Smooth muscle cell (in vitro differentiated cells): ENCODE measurements around the gene AMZ1. TPM values are rescaled to one million over a fixed set of nuclear protein-coding genes. Genes with fewer than 3 reads are reported as not detected.

Experiments used
- DNase-seq: peaks from one replicate; lab custom pipeline; 2025; ENCODE audit not compliant: unreplicated experiment; lab: John Stamatoyannopoulos, UW
- H2AFZ ChIP-seq: fragments of 200-600 bp; sonication (generic); 2 replicates; pipeline ENCODE4 v1.6.0; 2016; ENCODE audit warnings: antibody characterized with exemption, low read depth, mild to moderate bottlenecking
- H3F3A ChIP-seq: fragments of 200-600 bp; sonication (generic); 2 replicates; pipeline ENCODE4 v1.6.0; 2017; ENCODE audit warnings: antibody characterized with exemption, low read depth
- H3K27ac ChIP-seq: fragments of 200-600 bp; sonication (generic); 2 replicates; pipeline ENCODE4 v1.5.1; 2016; ENCODE audit warnings: low read depth, mild to moderate bottlenecking
- H3K27me3 ChIP-seq: fragments of 200-600 bp; sonication (generic); 2 replicates; pipeline ENCODE4 v1.6.1; 2016; ENCODE audit warnings: low read depth, mild to moderate bottlenecking
- H3K36me3 ChIP-seq: fragments of 200-600 bp; sonication (generic); 2 replicates; pipeline ENCODE4 v1.5.1; 2016; ENCODE audit warnings: low read depth
- H3K4me1 ChIP-seq: fragments of 200-600 bp; sonication (generic); 2 replicates; pipeline ENCODE4 v1.5.1; 2016; ENCODE audit warnings: low read depth
- H3K4me2 ChIP-seq: fragments of 200-600 bp; sonication (generic); 2 replicates; pipeline ENCODE4 v1.6.0; 2016; ENCODE audit warnings: mild to moderate bottlenecking
- H3K4me3 ChIP-seq: fragments of 200-600 bp; sonication (generic); 2 replicates; pipeline ENCODE4 v1.5.1; 2016; ENCODE audit warnings: mild to moderate bottlenecking
- H3K79me2 ChIP-seq: fragments of 200-600 bp; sonication (generic); 2 replicates; pipeline ENCODE4 v1.6.0; 2016; ENCODE audit warnings: low read depth, mild to moderate bottlenecking
- H3K9ac ChIP-seq: fragments of 200-600 bp; sonication (generic); 2 replicates; pipeline ENCODE4 v1.6.0; 2016; ENCODE audit warnings: low read depth
- H3K9me3 ChIP-seq: fragments of 200-600 bp; sonication (generic); replicated peaks from 2 replicates; pipeline ENCODE4 v1.5.1; 2016; ENCODE audit warnings: low read depth
- H4K20me1 ChIP-seq: fragments of 200-600 bp; sonication (generic); 2 replicates; pipeline ENCODE4 v1.6.0; 2016; ENCODE audit warnings: low read depth
- CTCF ChIP-seq: fragments of 200-600 bp; sonication (generic); IDR thresholded peaks from 2 replicates; pipeline ENCODE4 v1.5.1; 2017; ENCODE audit warnings: borderline replicate concordance, mild to moderate bottlenecking, antibody characterized with exemption; ENCODE audit not compliant: insufficient read depth, poor library complexity, severe bottlenecking
- WGBS: methylation state at CpG from one replicate; pipeline ENCODE4 v1.1.7; 2016; ENCODE audit warnings: low lambda C conversion rate; 5-methylcytosine and 5-hydroxymethylcytosine counted together
- polyA plus RNA-seq: library from polyadenylated mRNA; unstranded; fragments of >200 nt; fragmentation: Nextera tagmentation; extraction: Ambion mirVana; gene quantifications from 2 replicates; pipeline ENCODE4 v1.2.1, GENCODE V29; 2016
- total RNA-seq: library from RNA; depleted of rRNA; stranded (reverse); fragments of >200 nt; gene quantifications from 2 replicates; pipeline ENCODE4 v1.2.3, GENCODE V29; 2014

Gene AMZ1
- total and polyA plus RNA-seq, 2 experiments from 2014 or later, result 0.63 to 1.1 TPM

GRCh38 chr7:2684501-2684900 is 3.5 kb upstream of the AMZ1 start:
- no peaks in the 10 kb centered on the region for H3K36me3 ChIP-seq
- H3K4me2 ChIP-seq, result no peak overlapping the region
- 96% methylated on average over 11 of the region's 11 CpGs for WGBS
- H3F3A ChIP-seq, result no peaks in the 10 kb centered on the region
- no peak for DNase-seq
- no peaks in the 10 kb centered on the region for H3K79me2 ChIP-seq
- no peak overlapping the region for H2AFZ ChIP-seq
- no peak overlapping the region for H3K27ac ChIP-seq
- TF ChIP-seq CTCF, result no peak
- H3K9me3 ChIP-seq, result no peaks in the 10 kb centered on the region
- H3K27me3 ChIP-seq, result peaks cover 20% of the 10 kb centered on the region
- no peaks in the 10 kb centered on the region for H3K4me1 ChIP-seq
- no peak overlapping the region for H3K4me3 ChIP-seq
- H3K9ac ChIP-seq, result no peak overlapping the region
- H4K20me1 ChIP-seq, result no peaks in the 10 kb centered on the region

GRCh38 chr7:2686101-2686500 is 1.9 kb upstream of the AMZ1 start:
- H3K9ac ChIP-seq, result no peak overlapping the region
- H3K4me2 ChIP-seq, result no peak overlapping the region
- peaks cover 20% of the 10 kb centered on the region for H3K27me3 ChIP-seq
- no peak overlapping the region for H3K4me3 ChIP-seq
- WGBS, result 93% methylated on average over 14 of the region's 14 CpGs
- no peaks in the 10 kb centered on the region for H3K79me2 ChIP-seq
- no peaks in the 10 kb centered on the region for H4K20me1 ChIP-seq
- H3F3A ChIP-seq, result no peaks in the 10 kb centered on the region
- no peak overlapping the region for H3K27ac ChIP-seq
- DNase-seq, result no peak
- no peaks in the 10 kb centered on the region for H3K36me3 ChIP-seq
- no peak overlapping the region for H2AFZ ChIP-seq
- H3K4me1 ChIP-seq, result no peaks in the 10 kb centered on the region
- no peak for TF ChIP-seq CTCF
- H3K9me3 ChIP-seq, result no peaks in the 10 kb centered on the region

- Histone ChIP-seq H3K4me3 (peak overlapping the region; percentile 51), H3K36me3 (no peaks in the 10 kb centered on the region), H3K9me3 (no peaks in the 10 kb centered on the region), H3K9ac (peak overlapping the region; percentile 8), H3K4me2 (peak overlapping the region; percentile 88), H3F3A (no peaks in the 10 kb centered on the region), H2AFZ (no peak overlapping the region), H3K27me3 (peaks cover 20% of the 10 kb centered on the region), H3K4me1 (no peaks in the 10 kb centered on the region), H4K20me1 (no peaks in the 10 kb centered on the region), H3K27ac (no peak overlapping the region), H3K79me2 (no peaks in the 10 kb centered on the region)
- no peak for DNase-seq
- no peak for TF ChIP-seq CTCF
- WGBS, result 42% methylated on average over 17 of the region's 17 CpGs
These were observed 598 bp upstream of the AMZ1 start for GRCh38 chr7:2687338-2687869.
